Measurements from ENCODE around the gene UCN3.
A peak's percentile ranks its signal among the peaks of the same experiment; 100 is the strongest.

The UCN3 gene, protein sequence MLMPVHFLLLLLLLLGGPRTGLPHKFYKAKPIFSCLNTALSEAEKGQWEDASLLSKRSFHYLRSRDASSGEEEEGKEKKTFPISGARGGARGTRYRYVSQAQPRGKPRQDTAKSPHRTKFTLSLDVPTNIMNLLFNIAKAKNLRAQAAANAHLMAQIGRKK

GRCh38 chr10:5364890-5365338 is at the start of gene UCN3:
Gene UCN3 (plus strand): TSS chr10:5364966. CDS start chr10:5373721, 8,755 bp downstream.
- Histone ChIP-seq H3K27me3 (ENCODE audit: insufficient read depth, poor library complexity, severe bottlenecking) (peaks cover 20% of the 10 kb centered on the region), H3K4me1 (ENCODE audit: insufficient read depth, poor library complexity, severe bottlenecking) (no peaks in the 10 kb centered on the region), H3K27ac (ENCODE audit: poor library complexity, severe bottlenecking) (no peak within 1 kb of the TSS), H3K9me3 (ENCODE audit: severe bottlenecking) (no peaks in the 10 kb centered on the region), H3K4me3 (ENCODE audit: severe bottlenecking) (no peak within 1 kb of the TSS), H3K36me3 (ENCODE audit: low read depth) (no peaks in the 10 kb centered on the region)
- ATAC-seq (ENCODE audit: low read depth): no peak
- no peak for TF ChIP-seq CTCF (IDR thresholded peaks at IDR 0.05; ENCODE audit: poor library complexity, severe bottlenecking)
- no peak for DNase-seq (ENCODE audit: low spot score)

DNA sequence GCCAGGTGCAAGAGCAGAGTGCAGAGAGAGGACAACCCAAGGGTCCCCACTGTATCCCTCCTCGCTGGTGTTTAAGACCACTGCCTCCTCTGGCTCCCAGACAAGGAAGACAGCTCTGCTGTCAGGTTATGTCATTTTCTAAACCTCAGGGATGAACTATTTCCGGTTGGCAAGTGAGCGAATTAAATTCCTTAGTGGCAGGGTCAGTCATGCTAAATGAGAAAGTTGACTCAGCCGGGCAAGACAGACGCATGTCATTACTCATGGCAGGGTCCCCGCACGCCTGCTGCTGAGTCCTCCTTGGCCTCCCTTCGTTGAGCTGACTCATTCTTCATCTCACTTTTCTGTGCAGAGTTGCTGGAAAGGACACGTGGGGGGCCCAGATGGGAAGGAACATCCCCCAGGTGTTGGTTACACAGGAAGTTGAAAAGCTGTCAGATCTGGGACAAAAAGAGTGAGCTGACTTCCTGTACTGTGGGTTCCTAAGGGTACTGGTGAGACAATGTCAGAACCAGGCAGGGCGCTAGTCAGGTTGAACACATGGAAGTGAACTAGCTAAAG is 47.1 kb upstream of the UCN3 start:
- no peaks in the 10 kb centered on the region for H3K36me3 ChIP-seq (ENCODE audit: low read depth)
- no peak for TF ChIP-seq CTCF (IDR thresholded peaks at IDR 0.05; ENCODE audit: poor library complexity, severe bottlenecking)
- no peaks in the 10 kb centered on the region for H3K27me3 ChIP-seq (ENCODE audit: insufficient read depth, poor library complexity, severe bottlenecking)
- H3K27ac ChIP-seq (ENCODE audit: poor library complexity, severe bottlenecking): peak overlapping the region; percentile 72
- peak; percentile 98 for ATAC-seq (ENCODE audit: low read depth)
- H3K4me1 ChIP-seq (ENCODE audit: insufficient read depth, poor library complexity, severe bottlenecking): peaks cover 15% of the 10 kb centered on the region
- peak; percentile 88 for DNase-seq (ENCODE audit: low spot score)
- no peaks in the 10 kb centered on the region for H3K9me3 ChIP-seq (ENCODE audit: severe bottlenecking)
- no peak overlapping the region for H3K4me3 ChIP-seq (ENCODE audit: severe bottlenecking)

GRCh38 chr10:5318148-5318547 is 46.6 kb upstream of the UCN3 start:
- ATAC-seq (ENCODE audit: low read depth): no peak
- no peak for TF ChIP-seq CTCF (IDR thresholded peaks at IDR 0.05; ENCODE audit: poor library complexity, severe bottlenecking)
- Histone ChIP-seq H3K4me1 (ENCODE audit: insufficient read depth, poor library complexity, severe bottlenecking) (peaks cover 15% of the 10 kb centered on the region), H3K27ac (ENCODE audit: poor library complexity, severe bottlenecking) (peak overlapping the region; percentile 72), H3K27me3 (ENCODE audit: insufficient read depth, poor library complexity, severe bottlenecking) (no peaks in the 10 kb centered on the region), H3K9me3 (ENCODE audit: severe bottlenecking) (no peaks in the 10 kb centered on the region), H3K36me3 (ENCODE audit: low read depth) (no peaks in the 10 kb centered on the region), H3K4me3 (ENCODE audit: severe bottlenecking) (no peak overlapping the region)
- DNase-seq (ENCODE audit: low spot score): no peak

GRCh38 chr10:5319863-5320262 is 44.9 kb upstream of the UCN3 start:
- Histone ChIP-seq H3K36me3 (ENCODE audit: low read depth) (no peaks in the 10 kb centered on the region), H3K27me3 (ENCODE audit: insufficient read depth, poor library complexity, severe bottlenecking) (no peaks in the 10 kb centered on the region), H3K27ac (ENCODE audit: poor library complexity, severe bottlenecking) (no peak overlapping the region), H3K9me3 (ENCODE audit: severe bottlenecking) (no peaks in the 10 kb centered on the region), H3K4me3 (ENCODE audit: severe bottlenecking) (no peak overlapping the region), H3K4me1 (ENCODE audit: insufficient read depth, poor library complexity, severe bottlenecking) (peaks cover 15% of the 10 kb centered on the region)
- DNase-seq (ENCODE audit: low spot score): no peak
- no peak for ATAC-seq (ENCODE audit: low read depth)
- TF ChIP-seq CTCF (IDR thresholded peaks at IDR 0.05; ENCODE audit: poor library complexity, severe bottlenecking): no peak

DNA sequence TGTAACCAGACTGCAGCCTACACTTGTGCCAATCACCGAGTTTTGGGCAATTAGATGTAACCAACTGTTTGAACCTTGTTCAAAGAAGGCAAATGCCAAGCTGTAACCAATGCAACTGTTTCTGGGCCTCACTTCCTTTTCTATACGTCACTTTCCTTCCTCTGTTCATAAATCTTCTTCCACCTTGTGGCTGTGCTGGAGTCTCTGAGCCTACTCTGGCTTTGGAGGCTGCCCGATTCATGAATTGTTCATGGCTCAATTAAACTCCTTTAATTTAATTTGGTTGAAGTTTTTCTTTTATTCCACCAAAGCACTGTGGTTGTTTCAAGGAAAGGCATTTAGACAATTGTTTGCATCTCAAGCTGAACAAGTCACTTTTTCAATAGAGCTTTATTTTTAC is 43.5 kb upstream of the UCN3 start:
- no peak for DNase-seq (ENCODE audit: low spot score)
- no peak for ATAC-seq (ENCODE audit: low read depth)
- Histone ChIP-seq H3K36me3 (ENCODE audit: low read depth) (no peaks in the 10 kb centered on the region), H3K4me3 (ENCODE audit: severe bottlenecking) (no peak overlapping the region), H3K27ac (ENCODE audit: poor library complexity, severe bottlenecking) (no peak overlapping the region), H3K9me3 (ENCODE audit: severe bottlenecking) (no peaks in the 10 kb centered on the region), H3K27me3 (ENCODE audit: insufficient read depth, poor library complexity, severe bottlenecking) (no peaks in the 10 kb centered on the region), H3K4me1 (ENCODE audit: insufficient read depth, poor library complexity, severe bottlenecking) (peaks cover 15% of the 10 kb centered on the region)
- TF ChIP-seq CTCF (IDR thresholded peaks at IDR 0.05; ENCODE audit: poor library complexity, severe bottlenecking): no peak

Data from RWPE2 (cell line).